HG03139 (cell line): ENCODE data around the gene KIAA1671.
"Not testable (repeated sequence)": the region's sequence is repeated elsewhere in the genome, so short reads cannot be mapped to it uniquely, and the experiment has no call there.

Source experiments
- ATAC-seq: cut with Tn5 transposase; IDR thresholded peaks from one replicate; pipeline ENCODE4 v1.9.1; 2021; ENCODE audit not compliant: unreplicated experiment

KIAA1671 gene

GRCh38 chr22:25165785-25166184 is 213.3 kb downstream of the KIAA1671 start:
- ATAC-seq, result no peak

DNA sequence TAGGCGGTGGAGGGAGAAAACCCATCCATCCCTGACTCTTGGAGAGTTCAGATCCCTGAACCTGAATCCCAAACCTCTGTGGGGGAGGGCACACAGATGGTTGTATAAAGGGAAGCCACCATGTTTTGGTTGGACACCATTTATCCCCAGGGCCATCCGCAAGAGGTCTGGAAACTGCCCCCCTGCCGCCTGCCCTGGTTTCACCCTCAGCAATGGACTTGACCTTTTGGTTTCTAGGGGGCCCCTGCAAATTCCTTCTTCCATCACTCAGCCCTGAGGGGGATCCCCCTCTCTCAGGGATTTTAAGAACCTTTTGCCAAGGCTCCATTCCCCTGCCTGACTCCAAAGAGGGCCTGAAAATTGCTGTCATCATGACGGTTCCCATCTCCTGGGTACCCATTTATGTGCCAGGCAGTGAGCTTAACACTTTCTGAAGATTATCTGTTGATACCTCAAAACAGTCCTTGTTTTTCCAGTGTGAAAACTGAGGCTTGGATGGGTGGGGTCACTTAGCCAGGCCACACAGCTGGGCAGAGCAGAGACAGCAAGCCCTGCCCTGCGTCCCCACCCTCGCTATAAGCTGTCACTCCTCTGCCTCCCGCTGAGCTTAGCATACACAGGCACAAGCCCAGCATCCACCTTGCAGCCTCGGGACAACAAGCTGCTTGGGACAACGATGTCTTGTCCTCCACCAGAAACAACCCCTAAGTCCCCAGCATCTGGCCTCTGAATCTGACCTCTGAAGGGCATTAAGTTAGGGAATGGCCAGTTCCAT is 213.9 kb downstream of the KIAA1671 start:
- no peak for ATAC-seq

GRCh38 chr22:25167082-25167481 is 214.6 kb downstream of the KIAA1671 start:
- no peak for ATAC-seq

GRCh38 chr22:25167834-25168601 is 215.5 kb downstream of the KIAA1671 start:
- ATAC-seq, result no peak

GRCh38 chr22:25169278-25170031 is 216.9 kb downstream of the KIAA1671 start:
- no peak for ATAC-seq

DNA sequence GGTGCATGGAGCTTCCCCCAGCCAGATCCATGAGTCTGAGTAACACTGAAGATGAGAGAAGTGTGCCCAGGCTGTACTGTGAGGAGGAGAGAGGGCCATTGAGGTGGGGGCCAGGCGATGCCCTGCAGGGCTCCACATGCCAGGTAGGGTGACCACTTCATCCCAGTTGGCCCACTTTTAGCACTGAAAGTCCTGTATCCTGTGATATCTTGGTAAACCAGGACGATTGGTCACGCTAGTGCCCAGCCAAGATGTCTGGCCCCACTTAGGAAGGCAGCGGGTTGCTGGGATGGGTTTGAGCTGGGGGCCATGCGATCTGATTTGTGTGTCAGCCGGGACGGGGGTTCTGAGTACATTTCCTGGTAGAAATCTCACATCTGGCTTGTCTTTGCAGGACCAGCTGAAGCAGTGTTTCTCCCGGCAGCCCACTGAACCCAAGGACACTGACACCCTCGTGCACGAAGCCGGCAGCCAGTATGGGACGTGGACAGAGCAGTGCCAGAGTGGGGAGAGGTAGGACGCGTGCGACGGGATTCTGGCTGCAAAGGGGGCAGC is 218.0 kb downstream of the KIAA1671 start:
- no peak for ATAC-seq

- ATAC-seq, result no peak
These were observed 219.6 kb downstream of the KIAA1671 start for GRCh38 chr22:25172153-25172552.

DNA sequence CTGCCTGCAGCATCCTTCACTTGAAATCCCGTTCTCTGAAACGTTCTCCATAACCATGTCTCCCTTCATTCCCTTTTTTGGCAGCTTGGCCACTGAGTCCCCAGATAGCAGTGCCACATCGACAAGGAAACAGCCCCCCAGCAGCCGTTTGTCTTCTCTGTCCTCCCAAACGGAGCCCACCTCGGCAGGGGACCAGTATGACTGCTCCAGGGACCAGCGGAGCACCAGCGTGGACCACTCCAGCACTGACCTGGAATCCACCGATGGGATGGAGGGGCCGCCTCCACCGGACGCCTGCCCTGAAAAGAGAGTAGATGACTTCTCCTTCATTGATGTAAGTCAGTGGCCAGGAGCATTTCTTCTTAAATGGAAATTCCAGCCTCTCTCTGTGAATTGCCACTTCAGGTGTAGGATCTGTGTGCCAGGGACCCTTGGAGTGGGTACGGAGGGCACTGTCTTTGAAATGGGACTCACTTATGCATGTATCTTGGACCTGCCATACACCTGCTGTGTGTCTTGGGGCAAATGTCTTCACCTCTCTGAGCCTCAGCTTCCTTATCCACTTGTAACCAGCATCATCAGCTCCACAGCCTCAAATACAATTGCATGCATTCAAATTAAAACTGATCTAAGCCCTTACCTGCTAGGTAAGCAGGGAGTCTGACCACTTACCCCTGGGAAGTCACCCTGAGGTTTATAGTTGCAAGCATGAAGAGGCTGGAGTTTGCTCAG is 221.8 kb downstream of the KIAA1671 start:
- no peak for ATAC-seq

DNA sequence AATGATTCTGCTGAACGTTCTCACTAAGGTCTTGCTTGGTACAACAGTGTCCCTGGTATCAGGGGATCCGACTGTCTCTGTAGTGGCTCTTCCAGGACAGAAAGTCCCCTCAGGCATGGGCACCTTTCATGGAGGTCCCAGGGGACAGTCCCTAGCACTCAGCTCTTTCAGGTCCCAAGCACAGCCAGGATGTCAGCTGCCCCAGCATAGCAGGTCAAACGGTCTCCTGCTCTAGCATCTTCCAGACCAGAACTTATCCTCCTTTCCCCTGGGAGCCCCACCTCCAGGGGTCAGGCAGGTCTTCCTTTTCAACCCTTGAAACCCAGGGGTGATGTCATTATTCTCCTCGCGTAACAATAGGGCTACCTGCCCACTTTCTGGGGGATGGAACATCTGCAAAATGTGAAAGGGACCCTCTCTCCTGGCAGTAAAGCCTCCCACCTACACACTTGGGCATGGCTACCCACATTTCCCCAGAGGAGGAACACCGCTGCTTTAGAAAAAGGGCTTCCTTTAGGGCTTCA is 222.4 kb downstream of the KIAA1671 start:
- ATAC-seq, result no peak

GRCh38 chr22:25176175-25176574 is 223.7 kb downstream of the KIAA1671 start:
- no peak for ATAC-seq

- ATAC-seq, result no peak
These were observed 224.3 kb downstream of the KIAA1671 start for GRCh38 chr22:25176799-25177198.

GRCh38 chr22:25177226-25177625 is 224.7 kb downstream of the KIAA1671 start:
- ATAC-seq, result no peak

- no peak for ATAC-seq
These were observed 225.4 kb downstream of the KIAA1671 start for GRCh38 chr22:25177895-25178294.

- not testable (repeated sequence) for ATAC-seq
These were observed 225.8 kb downstream of the KIAA1671 start for GRCh38 chr22:25178348-25178747.

DNA sequence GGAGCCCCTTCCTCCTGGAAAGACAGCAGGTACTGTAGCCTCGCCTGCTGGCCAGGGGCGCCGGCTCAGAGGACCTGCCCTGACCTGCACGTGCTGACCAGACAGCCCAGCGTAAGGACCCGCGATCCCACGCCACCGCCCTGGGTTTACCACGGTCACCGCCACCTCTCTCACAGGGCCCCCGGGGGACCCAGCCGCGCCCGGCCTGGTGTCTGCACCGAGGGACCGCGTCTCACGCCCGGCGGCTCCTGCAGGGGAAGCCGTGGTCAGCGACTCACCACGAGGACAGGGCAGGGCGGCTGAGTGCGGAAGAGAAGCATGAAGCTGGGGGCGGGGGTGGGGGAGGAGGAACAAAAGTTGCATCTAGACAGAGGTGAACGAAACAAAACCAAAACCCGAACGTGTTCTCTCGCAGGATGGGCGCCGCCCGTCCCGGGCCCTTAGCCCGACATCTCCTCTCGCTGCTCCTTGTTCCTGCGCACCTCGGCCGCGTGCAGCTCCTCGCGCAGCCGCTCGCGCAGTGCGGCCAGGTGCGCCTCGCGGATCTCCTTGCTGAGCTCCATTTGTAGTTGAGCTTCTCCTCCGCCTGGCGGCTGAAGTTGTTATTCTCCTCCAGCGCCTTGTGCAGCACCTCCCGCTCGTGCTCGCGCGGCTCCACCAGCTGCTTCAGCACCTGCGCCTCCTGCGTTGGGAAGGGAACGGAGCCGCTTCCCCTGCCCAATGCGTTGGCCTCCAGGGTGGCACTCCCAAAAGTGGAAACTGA is 226.5 kb downstream of the KIAA1671 start:
- ATAC-seq, result not testable (repeated sequence)

GRCh38 chr22:25182131-25183110 is 229.9 kb downstream of the KIAA1671 start:
- no peak for ATAC-seq

DNA sequence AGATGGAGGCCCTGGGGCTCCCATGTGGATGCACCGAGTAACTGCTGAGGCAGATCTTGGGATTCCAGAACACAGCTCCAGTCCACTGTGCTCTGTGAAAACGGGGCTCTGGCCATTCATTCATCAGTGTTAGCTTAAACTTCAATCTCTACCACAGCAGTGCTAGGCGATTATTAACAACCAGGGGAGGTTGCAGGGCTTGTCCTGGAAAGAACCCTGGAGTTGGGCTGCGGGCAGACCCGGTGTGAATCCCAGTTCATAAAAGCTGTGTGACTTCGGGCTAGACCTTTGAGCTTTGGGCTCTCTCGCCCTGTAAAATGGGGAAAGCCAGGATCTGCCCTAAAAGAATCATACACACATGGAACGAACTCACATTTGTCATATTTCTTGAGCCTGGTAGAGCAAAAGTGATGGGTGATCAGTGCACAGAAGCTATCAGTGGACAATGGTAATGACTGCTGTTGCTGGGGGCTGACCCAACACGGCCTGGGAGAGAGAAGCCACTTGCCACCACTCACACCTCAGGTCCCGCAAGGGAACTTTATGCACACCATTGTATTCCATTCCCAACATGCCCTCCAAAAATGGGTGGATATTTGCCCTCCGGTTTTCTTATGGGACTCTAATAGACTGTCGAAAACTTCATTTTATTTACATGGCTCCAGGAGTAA is 231.6 kb downstream of the KIAA1671 start:
- no peak for ATAC-seq

DNA sequence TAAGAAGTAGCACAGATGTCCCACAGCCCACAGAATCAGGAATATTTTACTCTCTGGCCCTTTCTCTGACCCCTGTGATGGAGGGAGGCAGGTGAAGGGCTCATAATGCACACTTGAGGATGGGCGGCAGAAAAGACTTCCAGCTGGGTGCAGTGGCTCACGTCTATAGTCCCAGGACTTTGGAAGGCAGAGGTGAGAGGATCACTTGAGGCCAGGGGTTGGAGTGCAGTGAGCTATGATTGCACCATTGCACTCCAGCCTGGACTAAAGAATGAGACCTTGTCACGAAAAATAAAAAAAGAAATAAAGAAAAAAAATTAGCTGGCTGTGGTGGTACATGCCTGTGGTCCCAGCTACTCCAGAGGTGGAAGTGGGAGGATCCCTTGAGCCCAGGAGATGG is 233.6 kb downstream of the KIAA1671 start:
- ATAC-seq, result no peak
